SK-N-SH (cell line): ENCODE data around the gene SH3GL2. TPM values are rescaled to one million over a fixed set of nuclear protein-coding genes. Genes with fewer than 3 reads are reported as not detected.

Source experiments
- CTCF ChIA-PET: fragments of 300-600, 350-600 bp; formaldehyde crosslinking; extraction: SDS; loops from one replicate; lab custom pipeline; 2021; lab: Yijun Ruan, JAX
- POLR2A ChIA-PET: fragments of 350-600 bp; sonication (Branson Sonifier 250); formaldehyde crosslinking; extraction: SDS; loops from one replicate; lab custom pipeline; 2020; ENCODE audit warnings: antibody characterized with exemption, inconsistent platforms; lab: Yijun Ruan, JAX
- DNase-seq: peaks from one replicate; pipeline ENCODE4 v3.0.0; 2012
- H2AFZ ChIP-seq: fragments of 200-600 bp; sonication (generic); 2 replicates; pipeline ENCODE4 v1.8.1; 2016; ENCODE audit warnings: antibody characterized with exemption, mild to moderate bottlenecking, low read depth
- H3F3A ChIP-seq: fragments of 200-600 bp; sonication (generic); replicated peaks from 2 replicates; pipeline ENCODE3; 2016; ENCODE audit warnings: antibody characterized with exemption, mild to moderate bottlenecking; ENCODE audit not compliant: insufficient read depth
- H3K27ac ChIP-seq, 2 experiments: fragments of 200-500 bp in 1 of 2; fragments of 200-600 bp in 1 of 2; sonication (Bioruptor generic) in 1 of 2; sonication (generic), shearing (Covaris generic) in 1 of 2; 2 replicates each; pipeline versions ENCODE4 v1.5.1 to v1.6.1; 2014 to 2016; ENCODE audit warnings: low read depth in 2 of 2, inconsistent platforms in 1 of 2, low read length in 1 of 2, mild to moderate bottlenecking in 1 of 2, mixed read lengths in 1 of 2
- H3K27me3 ChIP-seq: fragments of 200-600 bp; sonication (generic), shearing (Covaris generic); 2 replicates; pipeline ENCODE4 v1.6.1; 2016; ENCODE audit warnings: mixed run types; ENCODE audit not compliant: insufficient read depth
- H3K36me3 ChIP-seq, 2 experiments: fragments of 200-500 bp in 1 of 2; fragments of 200-600 bp in 1 of 2; sonication (Bioruptor generic) in 1 of 2; sonication (generic) in 1 of 2; replicated peaks in 1 of 2; 2 replicates each; pipeline versions ENCODE3 to v1.5.1; 2014 to 2016; ENCODE audit warnings: low read length in 1 of 2, mild to moderate bottlenecking in 1 of 2; ENCODE audit not compliant: insufficient read depth in 2 of 2, control insufficient read depth in 1 of 2
- H3K4me1 ChIP-seq, 2 experiments: fragments of 200-500 bp in 1 of 2; fragments of 200-600 bp in 1 of 2; sonication (Bioruptor generic) in 1 of 2; sonication (generic), shearing (Covaris generic) in 1 of 2; 2 replicates each; pipeline versions ENCODE4 v1.5.1 to v1.6.1; 2014 to 2016; ENCODE audit warnings: low read depth in 1 of 2, low read length in 1 of 2, mixed run types in 1 of 2; ENCODE audit not compliant: insufficient read depth in 2 of 2, control insufficient read depth in 1 of 2
- H3K4me2 ChIP-seq: fragments of 200-600 bp; sonication (generic), shearing (Covaris generic); 2 replicates; pipeline ENCODE4 v1.6.1; 2017; ENCODE audit warnings: mixed run types
- H3K4me3 ChIP-seq, 2 experiments: fragments of 200-500 bp in 1 of 2; fragments of 200-600 bp in 1 of 2; sonication (Bioruptor generic) in 1 of 2; sonication (generic), shearing (Covaris generic) in 1 of 2; 2 replicates each; pipeline versions ENCODE4 v1.5.1 to v1.8.1; 2014 to 2016; ENCODE audit warnings: low read depth in 2 of 2, inconsistent platforms in 1 of 2, low read length in 1 of 2, mild to moderate bottlenecking in 1 of 2, mixed read lengths in 1 of 2, moderate library complexity in 1 of 2
- H3K79me2 ChIP-seq: fragments of 200-600 bp; sonication (generic); 2 replicates; pipeline ENCODE4 v1.8.1; 2017; ENCODE audit warnings: mild to moderate bottlenecking; ENCODE audit not compliant: insufficient read depth
- H3K9ac ChIP-seq: fragments of 200-600 bp; sonication (generic); 2 replicates; pipeline ENCODE4 v1.6.1; 2017; ENCODE audit warnings: mixed run types
- H3K9me2 ChIP-seq: fragments of 200-600 bp; sonication (generic); 2 replicates; pipeline ENCODE4 v1.6.1; 2017; ENCODE audit warnings: mixed run types
- H3K9me3 ChIP-seq: fragments of 200-600 bp; sonication (generic); 2 replicates; pipeline ENCODE4 v1.6.1; 2017; ENCODE audit warnings: mixed run types, mild to moderate bottlenecking, moderate library complexity
- H4K20me1 ChIP-seq: fragments of 200-600 bp; sonication (generic); 2 replicates; pipeline ENCODE4 v1.6.1; 2017; ENCODE audit warnings: mild to moderate bottlenecking, mixed run types; ENCODE audit not compliant: insufficient read depth
- CTCF ChIP-seq: fragments of 200-600 bp; sonication (generic); IDR thresholded peaks from 2 replicates; pipeline ENCODE4 v1.6.1; 2017; ENCODE audit warnings: antibody characterized with exemption, mild to moderate bottlenecking, moderate library complexity
- EP300 ChIP-seq, 2 experiments: IDR thresholded peaks; 2 replicates each; pipeline versions ENCODE4 v1.4.0 to v1.6.1; 2012; ENCODE audit warnings: borderline replicate concordance in 1 of 2, low read depth in 1 of 2, low read length in 1 of 2
- EZH2phosphoT487 ChIP-seq: fragments of 200-600 bp; sonication (generic); IDR thresholded peaks from 2 replicates; pipeline ENCODE4 v1.6.1; 2017; ENCODE audit warnings: low read depth, mixed run types, mild to moderate bottlenecking, antibody characterized with exemption, moderate library complexity, borderline replicate concordance
- FOSL2 ChIP-seq: IDR thresholded peaks from 2 replicates; pipeline ENCODE4 v1.4.0; 2012; ENCODE audit warnings: low read depth, mild to moderate bottlenecking, moderate library complexity, borderline replicate concordance
- FOXJ3 ChIP-seq: sonication (generic); formaldehyde crosslinking; IDR thresholded peaks from 2 replicates; pipeline ENCODE4 v1.5.1; 2020; ENCODE audit warnings: mild to moderate bottlenecking, missing genetic modification reagents
- GATA2 ChIP-seq: sonication (generic); formaldehyde crosslinking; IDR thresholded peaks from 2 replicates; pipeline ENCODE4 v1.5.0; 2020; ENCODE audit warnings: mild to moderate bottlenecking, missing genetic modification reagents
- IRF3 ChIP-seq: fragments of 150-350 bp; IDR thresholded peaks from 2 replicates; pipeline ENCODE4 v1.6.1; 2016; ENCODE audit warnings: mild to moderate bottlenecking, low read depth, low read length
- JUND ChIP-seq: IDR thresholded peaks from 2 replicates; pipeline ENCODE4 v1.4.0; 2012
- MXI1 ChIP-seq: IDR thresholded peaks from 2 replicates; pipeline ENCODE4 v1.6.1; 2012; ENCODE audit warnings: mild to moderate bottlenecking, low read depth, low read length, improper control_type of control experiment
- NFIC ChIP-seq: IDR thresholded peaks from 2 replicates; pipeline ENCODE4 v1.4.0; 2012; ENCODE audit warnings: borderline replicate concordance
- RAD21 ChIP-seq: IDR thresholded peaks from 2 replicates; pipeline ENCODE4 v1.6.1; 2012; ENCODE audit warnings: mild to moderate bottlenecking, low read length
- RCOR1 ChIP-seq: fragments of 150-350 bp; IDR thresholded peaks from 2 replicates; pipeline ENCODE4 v1.6.1; 2017; ENCODE audit warnings: antibody characterized with exemption, low read length
- RFX5 ChIP-seq: IDR thresholded peaks from 2 replicates; pipeline ENCODE4 v1.6.1; 2012; ENCODE audit warnings: mild to moderate bottlenecking, improper control_type of control experiment, low read length
- SIN3A ChIP-seq: IDR thresholded peaks from 2 replicates; pipeline ENCODE4 v1.6.1; 2012; ENCODE audit warnings: low read depth, mild to moderate bottlenecking, low read length, moderate library complexity, borderline replicate concordance
- TAF1 ChIP-seq: IDR thresholded peaks from 2 replicates; pipeline ENCODE4 v1.6.1; 2012; ENCODE audit warnings: low read depth, mild to moderate bottlenecking, low read length, moderate library complexity, borderline replicate concordance
- TEAD4 ChIP-seq: IDR thresholded peaks from 2 replicates; pipeline ENCODE4 v1.4.0; 2012; ENCODE audit warnings: mild to moderate bottlenecking, borderline replicate concordance; ENCODE audit not compliant: insufficient read depth
- USF2 ChIP-seq: fragments of 150-350 bp; IDR thresholded peaks from 2 replicates; pipeline ENCODE4 v1.6.1; 2017; ENCODE audit warnings: antibody characterized with exemption, low read length, low read depth, borderline replicate concordance
- YY1 ChIP-seq: IDR thresholded peaks from 2 replicates; pipeline ENCODE4 v1.4.0; 2012; ENCODE audit warnings: low read depth, mild to moderate bottlenecking
- WGBS: methylation state at CpG from one replicate; pipeline ENCODE4 v1.1.6; 2017; ENCODE audit warnings: low lambda C conversion rate; 5-methylcytosine and 5-hydroxymethylcytosine counted together
- polyA plus RNA-seq, 3 experiments: library from polyadenylated mRNA; depleted of rRNA; stranded (reverse); fragments of >200 nt; gene quantifications; 2 replicates each; pipeline ENCODE4 v1.2.3, GENCODE V29; 2012

The SH3GL2 gene
- polyA plus RNA-seq, 1 of the 3 experiments (the other 2 are of a cell fraction) = 0.05 TPM

GRCh38 chr9:17613758-17614157 lies 34.9 kb downstream of the SH3GL2 start:
- Histone ChIP-seq H3K27me3 (peaks cover 11% of the 10 kb centered on the region; the same call in 1 of the 2 replicates), H3K9me3 (no peaks in the 10 kb centered on the region), H3K4me3 (no peak overlapping the region), H3K27ac (no peak overlapping the region), H3K9me2 (no peaks in the 10 kb centered on the region), H2AFZ (no peak overlapping the region), H3K4me1 (no peaks in the 10 kb centered on the region), H3K4me2 (no peak overlapping the region), H3K9ac (no peak overlapping the region), H3K79me2 (no peaks in the 10 kb centered on the region), H3K36me3 (no peaks in the 10 kb centered on the region), H3F3A (no peaks in the 10 kb centered on the region), H4K20me1 (no peaks in the 10 kb centered on the region)
- no peak for DNase-seq
- CTCF ChIA-PET = no interaction called here
- POLR2A ChIA-PET = no interaction called here
- TF ChIP-seq TEAD4 (no peak), RFX5 (no peak), EP300 (IDR thresholded peaks at IDR 0.05; ENCODE audit: borderline replicate concordance in 1 of 2, low read depth in 1 of 2, low read length in 1 of 2) (no peak), NFIC (no peak), IRF3 (no peak), CTCF (no peak), FOSL2 (no peak), JUND (no peak), FOXJ3 (no peak), MXI1 (no peak), SIN3A (no peak), EZH2phosphoT487 (no peak), RAD21 (no peak)
- 6% methylated on average over 3 of the region's 3 CpGs for WGBS

- peaks cover 10% of the 10 kb centered on the region; the same call in 1 of the 2 replicates for H3K27me3 ChIP-seq
- no peak for DNase-seq
- H3K27ac ChIP-seq = no peak overlapping the region
- no peaks in the 10 kb centered on the region for H3K9me3 ChIP-seq
- no peaks in the 10 kb centered on the region for H3F3A ChIP-seq
- H3K9me2 ChIP-seq = no peaks in the 10 kb centered on the region
- no peak overlapping the region for H3K9ac ChIP-seq
- H3K4me3 ChIP-seq = no peak overlapping the region
- WGBS = 0% methylated on average over 1 of the region's 1 CpG
- ChIA-PET POLR2A (no interaction called here), CTCF (no interaction called here)
- no peaks in the 10 kb centered on the region for H3K4me1 ChIP-seq
- no peaks in the 10 kb centered on the region for H4K20me1 ChIP-seq
- H2AFZ ChIP-seq = no peak overlapping the region
- H3K36me3 ChIP-seq = no peaks in the 10 kb centered on the region
- H3K79me2 ChIP-seq = no peaks in the 10 kb centered on the region
- no peak overlapping the region for H3K4me2 ChIP-seq
- TF ChIP-seq TEAD4 (no peak), RAD21 (no peak), EP300 (IDR thresholded peaks at IDR 0.05; ENCODE audit: borderline replicate concordance in 1 of 2, low read depth in 1 of 2, low read length in 1 of 2) (no peak), TAF1 (no peak), SIN3A (no peak), GATA2 (no peak), YY1 (no peak), CTCF (no peak), RCOR1 (no peak), USF2 (no peak)
- TF ChIP-seq, all 33 proteins: peak for 0
Observed at GRCh38 chr9:17614250-17614649, 35.4 kb downstream of the SH3GL2 start.
